Measurements from ENCODE around the gene KICS2.
A peak's percentile ranks its signal among the peaks of the same experiment; 100 is the strongest.
"Not testable (repeated sequence)": the region's sequence is repeated elsewhere in the genome, so short reads cannot be mapped to it uniquely, and the experiment has no call there.

KICS2 gene

GRCh38 chr12:64220046-64220445 is 2.0 kb downstream of the KICS2 start:
- Histone ChIP-seq H3K27ac (no peak overlapping the region), H3K4me2 (peak overlapping the region in 4 of 11 experiments; percentile 6 to 85 (median 82); a peak in 4 of 22 replicates), H3K27me3 (no peaks in the 10 kb centered on the region), H3K4me3 (no peak overlapping the region), H3K36me3 (peaks cover 5 to 8% (median 7%) of the 10 kb centered on the region in 11 experiments; a peak in 10 of 22 replicates), H4K20me1 (no peaks in the 10 kb centered on the region), H3K9ac (peak overlapping the region in 1 of 11 experiments; percentile 25; a peak in 1 of 22 replicates), H3K4me1 (peaks cover 9 to 28% (median 17%) of the 10 kb centered on the region in 10 experiments; a peak in 17 of 20 replicates), H3K9me3 (replicated peaks in 1 of 11) (no peaks in the 10 kb centered on the region)
- no peak for TF ChIP-seq Cebpa-rat (IDR thresholded peaks at IDR 0.05)

- Histone ChIP-seq H3K4me2 (peak overlapping the region in 2 of 11 experiments; percentile 1 to 15; a peak in 1 of 22 replicates), H3K27me3 (no peaks in the 10 kb centered on the region), H3K4me1 (peaks cover 9 to 26% (median 17%) of the 10 kb centered on the region in 10 experiments; a peak in 17 of 20 replicates), H3K9ac (no peak overlapping the region), H3K9me3 (replicated peaks in 1 of 11) (no peaks in the 10 kb centered on the region), H3K4me3 (no peak overlapping the region), H4K20me1 (no peaks in the 10 kb centered on the region), H3K27ac (no peak overlapping the region), H3K36me3 (peaks cover 11 to 17% (median 15%) of the 10 kb centered on the region in 11 experiments; a peak in 16 of 22 replicates)
- TF ChIP-seq Cebpa-rat (IDR thresholded peaks at IDR 0.05) = no peak
These were observed 3.0 kb downstream of the KICS2 start for GRCh38 chr12:64219145-64219544.

- Histone ChIP-seq H3K4me2 (peak overlapping the region in 1 of 11 experiments; percentile 31; a peak in 1 of 22 replicates), H3K9ac (no peak overlapping the region), H3K27me3 (no peaks in the 10 kb centered on the region), H3K9me3 (replicated peaks in 1 of 11) (no peaks in the 10 kb centered on the region), H3K4me3 (no peak overlapping the region), H4K20me1 (no peaks in the 10 kb centered on the region), H3K36me3 (peaks cover 11 to 22% (median 20%) of the 10 kb centered on the region in 11 experiments; a peak in 18 of 22 replicates), H3K27ac (no peak overlapping the region), H3K4me1 (peaks cover 9 to 26% (median 17%) of the 10 kb centered on the region in 10 experiments; a peak in 17 of 20 replicates)
- no peak for TF ChIP-seq Cebpa-rat (IDR thresholded peaks at IDR 0.05)
These were observed 3.5 kb downstream of the KICS2 start for GRCh38 chr12:64218597-64218996.

GRCh38 chr12:64217643-64218042 is 4.5 kb downstream of the KICS2 start:
- not testable (repeated sequence) for H4K20me1 ChIP-seq; H3K9me3 ChIP-seq (replicated peaks in 1 of 11); H3K4me3 ChIP-seq; H3K27me3 ChIP-seq; H3K9ac ChIP-seq; H3K27ac ChIP-seq; H3K4me2 ChIP-seq
- peaks cover 17 to 32% (median 25%) of the 10 kb centered on the region in 11 experiments; a peak in 21 of 22 replicates for H3K36me3 ChIP-seq
- H3K4me1 ChIP-seq = peaks cover 6 to 26% (median 16%) of the 10 kb centered on the region in 10 experiments; a peak in 17 of 20 replicates

GRCh38 chr12:64216239-64216638 is 5.9 kb downstream of the KICS2 start:
- no peaks in the 10 kb centered on the region for H3K27me3 ChIP-seq
- H4K20me1 ChIP-seq = no peaks in the 10 kb centered on the region
- no peak overlapping the region for H3K9ac ChIP-seq
- no peak overlapping the region for H3K4me2 ChIP-seq
- no peak overlapping the region for H3K27ac ChIP-seq
- H3K9me3 ChIP-seq (replicated peaks in 1 of 11) = peaks cover 0 to 9% (median 4%) of the 10 kb centered on the region in 11 experiments; a peak in 7 of 22 replicates
- H3K36me3 ChIP-seq = peaks cover 23 to 46% (median 37%) of the 10 kb centered on the region in 11 experiments; a peak in 21 of 22 replicates
- H3K4me1 ChIP-seq = peaks cover 1 to 33% (median 11%) of the 10 kb centered on the region in 10 experiments; a peak in 16 of 20 replicates
- H3K4me3 ChIP-seq = no peak overlapping the region
- TF ChIP-seq Cebpa-rat (IDR thresholded peaks at IDR 0.05) = no peak

- Histone ChIP-seq H3K36me3 (peaks cover 28 to 75% (median 55%) of the 10 kb centered on the region in 11 experiments; a peak in 21 of 22 replicates), H3K27me3 (no peaks in the 10 kb centered on the region), H3K9me3 (replicated peaks in 1 of 11) (peaks cover 0 to 9% (median 4%) of the 10 kb centered on the region in 11 experiments; a peak in 7 of 22 replicates), H3K27ac (no peak overlapping the region), H4K20me1 (no peaks in the 10 kb centered on the region), H3K4me1 (peaks cover 0 to 17% (median 0%) of the 10 kb centered on the region in 10 experiments; a peak in 2 of 20 replicates), H3K9ac (no peak overlapping the region), H3K4me3 (no peak overlapping the region), H3K4me2 (no peak overlapping the region)
- TF ChIP-seq Cebpa-rat (IDR thresholded peaks at IDR 0.05) = peak in 9 of 11 experiments; percentile 41 to 93 (median 80); a peak in 15 of 22 replicates
These were observed 9.9 kb downstream of the KICS2 start for GRCh38 chr12:64212119-64212746.

GRCh38 chr12:64207453-64207852 is 14.6 kb downstream of the KICS2 start:
- Histone ChIP-seq H3K27me3 (no peaks in the 10 kb centered on the region), H3K9ac (no peak overlapping the region), H4K20me1 (no peaks in the 10 kb centered on the region), H3K4me1 (peaks cover 0 to 10% (median 0%) of the 10 kb centered on the region in 10 experiments; a peak in 1 of 20 replicates), H3K4me3 (no peak overlapping the region), H3K4me2 (no peak overlapping the region), H3K36me3 (peaks cover 19 to 71% (median 44%) of the 10 kb centered on the region in 11 experiments; a peak in 21 of 22 replicates), H3K27ac (no peak overlapping the region), H3K9me3 (replicated peaks in 1 of 11) (peaks cover 0 to 9% (median 4%) of the 10 kb centered on the region in 11 experiments; a peak in 12 of 22 replicates)
- TF ChIP-seq Cebpa-rat (IDR thresholded peaks at IDR 0.05) = no peak

- Histone ChIP-seq H4K20me1 (no peaks in the 10 kb centered on the region), H3K9me3 (replicated peaks in 1 of 11) (peaks cover 0 to 9% (median 0%) of the 10 kb centered on the region in 11 experiments; a peak in 7 of 22 replicates), H3K4me1 (no peaks in the 10 kb centered on the region), H3K27me3 (no peaks in the 10 kb centered on the region), H3K4me3 (no peak overlapping the region), H3K36me3 (peaks cover 14 to 64% (median 39%) of the 10 kb centered on the region in 11 experiments; a peak in 19 of 22 replicates), H3K9ac (no peak overlapping the region), H3K27ac (no peak overlapping the region), H3K4me2 (no peak overlapping the region)
- TF ChIP-seq Cebpa-rat (IDR thresholded peaks at IDR 0.05) = no peak
These were observed 16.6 kb downstream of the KICS2 start for GRCh38 chr12:64205542-64205941.

- H3K9me3 ChIP-seq (replicated peaks in 1 of 11) = peaks cover 0 to 9% (median 0%) of the 10 kb centered on the region in 11 experiments; a peak in 7 of 22 replicates
- no peak overlapping the region for H3K27ac ChIP-seq
- H3K9ac ChIP-seq = no peak overlapping the region
- TF ChIP-seq Cebpa-rat (IDR thresholded peaks at IDR 0.05) = no peak
- no peaks in the 10 kb centered on the region for H4K20me1 ChIP-seq
- no peak overlapping the region for H3K4me3 ChIP-seq
- H3K36me3 ChIP-seq = peaks cover 14 to 53% (median 37%) of the 10 kb centered on the region in 11 experiments; a peak in 18 of 22 replicates
- H3K4me1 ChIP-seq = no peaks in the 10 kb centered on the region
- H3K27me3 ChIP-seq = no peaks in the 10 kb centered on the region
- no peak overlapping the region for H3K4me2 ChIP-seq
These were observed 18.3 kb downstream of the KICS2 start for GRCh38 chr12:64203775-64204174.
